ENCODE results near the gene PALMD.

The PALMD gene

DNA sequence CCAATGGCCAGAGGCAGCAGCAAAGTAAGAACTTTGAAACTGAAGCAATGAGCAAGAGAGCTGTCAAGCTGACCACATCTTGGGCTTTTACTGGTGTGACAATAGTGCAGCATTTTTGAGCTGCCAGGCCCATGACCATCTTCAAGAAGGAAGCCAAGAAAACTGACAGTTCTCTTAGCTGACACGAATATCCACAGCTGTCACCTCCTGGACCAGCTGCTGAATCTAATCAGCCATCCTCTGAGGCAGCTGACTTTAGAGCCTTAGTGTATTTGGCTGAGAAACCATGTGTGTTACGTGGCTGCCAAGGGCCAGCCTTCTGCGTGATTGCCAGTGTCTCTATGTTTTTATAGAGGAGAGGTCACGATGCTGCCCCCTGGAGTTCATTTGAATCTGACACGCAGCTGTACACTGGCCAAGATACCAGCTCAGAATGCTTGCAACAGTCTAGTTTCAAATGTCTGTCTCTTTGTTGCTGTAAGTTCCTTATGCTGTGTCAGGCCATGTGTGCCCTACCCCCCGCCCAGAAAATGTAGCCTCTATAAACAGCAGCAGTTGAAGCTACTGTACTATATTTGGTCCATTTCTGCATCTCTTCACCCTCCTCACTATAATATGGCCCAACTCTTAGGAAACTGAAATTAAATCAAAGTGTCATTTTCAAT, 39.7 kb downstream of the PALMD start:
- TF ChIP-seq, protein P1, sequence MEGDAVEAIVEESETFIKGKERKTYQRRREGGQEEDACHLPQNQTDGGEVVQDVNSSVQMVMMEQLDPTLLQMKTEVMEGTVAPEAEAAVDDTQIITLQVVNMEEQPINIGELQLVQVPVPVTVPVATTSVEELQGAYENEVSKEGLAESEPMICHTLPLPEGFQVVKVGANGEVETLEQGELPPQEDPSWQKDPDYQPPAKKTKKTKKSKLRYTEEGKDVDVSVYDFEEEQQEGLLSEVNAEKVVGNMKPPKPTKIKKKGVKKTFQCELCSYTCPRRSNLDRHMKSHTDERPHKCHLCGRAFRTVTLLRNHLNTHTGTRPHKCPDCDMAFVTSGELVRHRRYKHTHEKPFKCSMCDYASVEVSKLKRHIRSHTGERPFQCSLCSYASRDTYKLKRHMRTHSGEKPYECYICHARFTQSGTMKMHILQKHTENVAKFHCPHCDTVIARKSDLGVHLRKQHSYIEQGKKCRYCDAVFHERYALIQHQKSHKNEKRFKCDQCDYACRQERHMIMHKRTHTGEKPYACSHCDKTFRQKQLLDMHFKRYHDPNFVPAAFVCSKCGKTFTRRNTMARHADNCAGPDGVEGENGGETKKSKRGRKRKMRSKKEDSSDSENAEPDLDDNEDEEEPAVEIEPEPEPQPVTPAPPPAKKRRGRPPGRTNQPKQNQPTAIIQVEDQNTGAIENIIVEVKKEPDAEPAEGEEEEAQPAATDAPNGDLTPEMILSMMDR (conservative IDR thresholded peaks at IDR 0.05; ENCODE audit: low read length): peak; percentile 80
- no peak for TF ChIP-seq EZH2phosphoT487 (IDR thresholded peaks at IDR 0.05; ENCODE audit: borderline replicate concordance)
- Histone ChIP-seq H3K4me3 (ENCODE audit: low read length, poor library complexity, severe bottlenecking) (no peak overlapping the region), H3F3A (ENCODE audit: low read depth) (no peaks in the 10 kb centered on the region), H2AFZ (ENCODE audit: low read length) (peak overlapping the region; percentile 83), H3K79me2 (ENCODE audit: insufficient read depth, low read length) (no peaks in the 10 kb centered on the region), H4K20me1 (ENCODE audit: insufficient read depth, low read length, poor library complexity, severe bottlenecking) (no peaks in the 10 kb centered on the region), H3K27me3 (ENCODE audit: insufficient read depth, low read length, poor library complexity, severe bottlenecking) (no peaks in the 10 kb centered on the region), H3K4me2 (ENCODE audit: low read depth, low read length, poor library complexity, severe bottlenecking) (no peak overlapping the region), H3K9me2 (replicated peaks; ENCODE audit: low read depth, low read length) (no peaks in the 10 kb centered on the region), H3K4me1 (ENCODE audit: insufficient read depth, low read length, poor library complexity, severe bottlenecking) (no peaks in the 10 kb centered on the region), H3K9me3 (ENCODE audit: insufficient read depth, low read depth, low read length) (no peaks in the 10 kb centered on the region), H3K9ac (ENCODE audit: low read depth, low read length, poor library complexity, severe bottlenecking) (no peak overlapping the region), H3K36me3 (ENCODE audit: insufficient read depth, low read length) (no peaks in the 10 kb centered on the region)

DNA sequence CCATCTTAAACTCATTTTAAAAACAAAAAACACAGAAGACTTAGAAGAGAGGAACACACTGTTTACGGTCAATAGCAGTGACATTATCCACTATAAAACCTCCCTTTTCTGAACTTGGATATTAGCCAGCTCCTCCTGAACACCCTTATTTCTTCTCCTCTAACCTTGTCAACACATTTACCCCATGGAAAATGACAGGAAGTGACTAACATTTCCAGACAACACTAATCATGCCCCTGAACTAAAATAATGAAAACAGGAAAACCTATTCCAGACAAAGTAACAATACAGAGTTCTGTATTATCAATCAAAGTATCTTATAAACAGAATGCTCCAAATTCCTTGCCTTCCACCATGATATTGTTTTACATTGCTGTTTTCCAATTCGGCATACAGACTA, 45.3 kb downstream of the PALMD start:
- H2AFZ ChIP-seq (ENCODE audit: low read length): no peak overlapping the region
- H3K4me1 ChIP-seq (ENCODE audit: insufficient read depth, low read length, poor library complexity, severe bottlenecking): no peaks in the 10 kb centered on the region
- no peaks in the 10 kb centered on the region for H4K20me1 ChIP-seq (ENCODE audit: insufficient read depth, low read length, poor library complexity, severe bottlenecking)
- H3K9ac ChIP-seq (ENCODE audit: low read depth, low read length, poor library complexity, severe bottlenecking): no peak overlapping the region
- TF ChIP-seq, protein P1 (conservative IDR thresholded peaks at IDR 0.05; ENCODE audit: low read length): no peak
- TF ChIP-seq EZH2phosphoT487 (IDR thresholded peaks at IDR 0.05; ENCODE audit: borderline replicate concordance): no peak
- H3K9me2 ChIP-seq (replicated peaks; ENCODE audit: low read depth, low read length): no peaks in the 10 kb centered on the region
- H3F3A ChIP-seq (ENCODE audit: low read depth): no peaks in the 10 kb centered on the region
- H3K9me3 ChIP-seq (ENCODE audit: insufficient read depth, low read depth, low read length): no peaks in the 10 kb centered on the region
- no peaks in the 10 kb centered on the region for H3K79me2 ChIP-seq (ENCODE audit: insufficient read depth, low read length)
- H3K4me2 ChIP-seq (ENCODE audit: low read depth, low read length, poor library complexity, severe bottlenecking): no peak overlapping the region
- H3K4me3 ChIP-seq (ENCODE audit: low read length, poor library complexity, severe bottlenecking): no peak overlapping the region
- no peaks in the 10 kb centered on the region for H3K36me3 ChIP-seq (ENCODE audit: insufficient read depth, low read length)
- H3K27me3 ChIP-seq (ENCODE audit: insufficient read depth, low read length, poor library complexity, severe bottlenecking): no peaks in the 10 kb centered on the region

DNA sequence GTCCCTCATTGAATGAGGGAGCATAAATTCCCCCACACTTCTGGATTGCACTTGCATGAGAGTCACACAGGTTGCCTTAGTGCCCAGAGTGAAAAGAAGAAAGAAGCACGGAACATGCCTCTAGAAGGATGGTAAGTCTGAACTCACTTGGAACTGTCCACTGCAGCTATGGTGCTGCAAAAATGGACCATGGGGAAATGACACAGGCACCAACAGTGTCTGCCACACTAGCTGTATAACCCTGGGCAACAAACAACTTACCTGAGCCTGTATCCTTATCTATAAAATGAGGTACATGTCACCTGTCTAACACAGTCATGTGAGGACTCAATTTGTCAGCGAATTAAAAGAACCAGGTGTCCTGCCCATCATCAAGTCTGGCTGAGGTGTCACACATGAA, 50.7 kb downstream of the PALMD start:
- no peak overlapping the region for H3K4me2 ChIP-seq (ENCODE audit: low read depth, low read length, poor library complexity, severe bottlenecking)
- no peak overlapping the region for H2AFZ ChIP-seq (ENCODE audit: low read length)
- no peaks in the 10 kb centered on the region for H4K20me1 ChIP-seq (ENCODE audit: insufficient read depth, low read length, poor library complexity, severe bottlenecking)
- H3K9me3 ChIP-seq (ENCODE audit: insufficient read depth, low read depth, low read length): no peaks in the 10 kb centered on the region
- no peak overlapping the region for H3K4me3 ChIP-seq (ENCODE audit: low read length, poor library complexity, severe bottlenecking)
- TF ChIP-seq EZH2phosphoT487 (IDR thresholded peaks at IDR 0.05; ENCODE audit: borderline replicate concordance): no peak
- TF ChIP-seq, protein P1 (conservative IDR thresholded peaks at IDR 0.05; ENCODE audit: low read length): no peak
- no peaks in the 10 kb centered on the region for H3K4me1 ChIP-seq (ENCODE audit: insufficient read depth, low read length, poor library complexity, severe bottlenecking)
- H3K79me2 ChIP-seq (ENCODE audit: insufficient read depth, low read length): no peaks in the 10 kb centered on the region
- H3F3A ChIP-seq (ENCODE audit: low read depth): no peaks in the 10 kb centered on the region
- no peak overlapping the region for H3K9ac ChIP-seq (ENCODE audit: low read depth, low read length, poor library complexity, severe bottlenecking)
- no peaks in the 10 kb centered on the region for H3K36me3 ChIP-seq (ENCODE audit: insufficient read depth, low read length)
- H3K27me3 ChIP-seq (ENCODE audit: insufficient read depth, low read length, poor library complexity, severe bottlenecking): no peaks in the 10 kb centered on the region
- H3K9me2 ChIP-seq (replicated peaks; ENCODE audit: low read depth, low read length): no peaks in the 10 kb centered on the region
